Measurements from ENCODE around the gene NDUFA11.

The NDUFA11 gene

DNA sequence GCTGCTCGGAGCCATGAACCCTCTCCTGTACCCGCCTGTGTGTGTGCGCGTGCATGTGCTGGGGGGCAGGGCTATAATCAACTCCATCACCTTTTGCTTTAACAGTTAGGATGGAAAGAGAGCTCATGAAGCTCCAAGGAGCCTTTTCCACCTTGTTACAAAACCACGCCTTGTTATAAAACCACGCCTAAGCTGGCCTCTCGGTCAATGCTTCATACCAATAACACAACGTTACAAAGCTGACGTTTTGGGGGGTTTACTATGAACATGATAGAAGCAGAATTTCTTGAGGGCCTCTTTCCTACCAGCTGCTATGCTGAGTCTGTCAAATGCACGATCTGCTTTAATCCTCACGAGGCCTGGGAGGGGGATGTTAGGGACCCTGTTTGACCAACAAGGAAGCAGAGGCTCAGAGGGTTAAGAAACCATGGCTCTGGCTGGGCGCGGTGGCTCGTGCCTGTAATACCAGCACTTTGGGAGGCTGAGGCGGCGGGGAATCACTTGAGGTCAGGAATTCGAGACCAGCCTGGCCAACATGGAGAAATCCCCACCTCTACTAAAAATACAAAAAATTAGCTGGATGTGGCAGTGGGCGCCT, 22.3 kb upstream of the NDUFA11 start:
- H3K4me1 ChIP-seq (ENCODE audit: control insufficient read depth, low read depth, low read length), result no peaks in the 10 kb centered on the region

DNA sequence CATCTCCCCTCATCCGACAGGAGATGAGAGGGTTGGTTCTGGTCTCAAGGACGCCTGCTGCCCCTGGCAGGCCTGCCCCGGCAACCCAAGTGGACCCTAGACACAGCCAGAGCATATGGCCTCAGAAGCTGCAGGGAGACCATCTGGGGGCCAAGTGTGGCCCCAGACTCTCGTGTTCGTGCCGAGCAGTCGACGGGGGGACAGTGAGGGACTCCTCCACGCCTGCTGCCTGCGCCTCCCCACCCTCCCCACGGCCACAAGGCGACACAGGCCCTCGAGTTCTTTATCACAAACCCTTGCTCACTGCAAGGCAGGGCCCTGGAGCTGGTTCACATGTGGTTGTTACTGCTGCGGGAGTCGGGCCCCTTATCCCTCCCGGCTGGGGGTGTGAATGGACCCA, 19.8 kb upstream of the NDUFA11 start:
- Histone ChIP-seq H3K23ac (ENCODE audit: low read length) (no peak overlapping the region), H2BK5ac (ENCODE audit: low read length) (no peak overlapping the region), H3K27ac (ENCODE audit: low read depth, low read length) (no peak overlapping the region), H2AK5ac (ENCODE audit: low read length) (no peak overlapping the region), H3K36me3 (ENCODE audit: control insufficient read depth, insufficient read depth, low read length) (peaks cover 14% of the 10 kb centered on the region), H3K18ac (ENCODE audit: low read length) (no peak overlapping the region), H3K56ac (ENCODE audit: low read length) (no peak overlapping the region), H3K4me2 (ENCODE audit: low read length) (no peak overlapping the region), H3K4me1 (ENCODE audit: control insufficient read depth, low read depth, low read length) (no peaks in the 10 kb centered on the region), H3K27me3 (ENCODE audit: insufficient read depth, low read length, poor library complexity) (no peaks in the 10 kb centered on the region), H2BK15ac (replicated peaks; ENCODE audit: low read depth) (no peak overlapping the region), H4K8ac (ENCODE audit: low read depth, low read length) (no peak overlapping the region), H4K5ac (ENCODE audit: low read length) (no peak overlapping the region), H2BK120ac (ENCODE audit: low read depth, low read length) (no peak overlapping the region), H3K4ac (ENCODE audit: low read depth, low read length) (no peak overlapping the region), H3K79me1 (ENCODE audit: low read length) (no peaks in the 10 kb centered on the region), H3K4me3 (ENCODE audit: low read length) (no peak overlapping the region), H3K79me2 (ENCODE audit: control insufficient read depth, insufficient read depth, low read length) (no peaks in the 10 kb centered on the region), H3K9ac (ENCODE audit: low read length) (no peak overlapping the region)
- DNase-seq, result no peak
- WGBS (ENCODE audit: extremely low coverage, insufficient coverage, low lambda C conversion rate), result no CpG with 5 or more reads among the region's 16 CpGs

More for the DNA sequence above, 22.3 kb upstream of the NDUFA11 start:
- no peak overlapping the region for H3K18ac ChIP-seq (ENCODE audit: low read length)
- H2BK15ac ChIP-seq (replicated peaks; ENCODE audit: low read depth), result no peak overlapping the region
- H2BK5ac ChIP-seq (ENCODE audit: low read length), result no peak overlapping the region
- no peak overlapping the region for H2AK5ac ChIP-seq (ENCODE audit: low read length)
- H3K9ac ChIP-seq (ENCODE audit: low read length), result no peak overlapping the region
- no peaks in the 10 kb centered on the region for H3K79me1 ChIP-seq (ENCODE audit: low read length)
- no peak overlapping the region for H3K56ac ChIP-seq (ENCODE audit: low read length)
- H4K8ac ChIP-seq (ENCODE audit: low read depth, low read length), result no peak overlapping the region
- no peak overlapping the region for H3K4me3 ChIP-seq (ENCODE audit: low read length)
- H3K27me3 ChIP-seq (ENCODE audit: insufficient read depth, low read length, poor library complexity), result no peaks in the 10 kb centered on the region
- no peak overlapping the region for H3K4me2 ChIP-seq (ENCODE audit: low read length)
- H3K23ac ChIP-seq (ENCODE audit: low read length), result no peak overlapping the region
- DNase-seq, result no peak
- WGBS (ENCODE audit: extremely low coverage, insufficient coverage, low lambda C conversion rate), result no CpG with 5 or more reads among the region's 18 CpGs
- H3K79me2 ChIP-seq (ENCODE audit: control insufficient read depth, insufficient read depth, low read length), result no peaks in the 10 kb centered on the region
- H3K36me3 ChIP-seq (ENCODE audit: control insufficient read depth, insufficient read depth, low read length), result peaks cover 14% of the 10 kb centered on the region
- no peak overlapping the region for H2BK120ac ChIP-seq (ENCODE audit: low read depth, low read length)
- H3K4ac ChIP-seq (ENCODE audit: low read depth, low read length), result no peak overlapping the region
- no peak overlapping the region for H4K5ac ChIP-seq (ENCODE audit: low read length)
- no peak overlapping the region for H3K27ac ChIP-seq (ENCODE audit: low read depth, low read length)

DNA sequence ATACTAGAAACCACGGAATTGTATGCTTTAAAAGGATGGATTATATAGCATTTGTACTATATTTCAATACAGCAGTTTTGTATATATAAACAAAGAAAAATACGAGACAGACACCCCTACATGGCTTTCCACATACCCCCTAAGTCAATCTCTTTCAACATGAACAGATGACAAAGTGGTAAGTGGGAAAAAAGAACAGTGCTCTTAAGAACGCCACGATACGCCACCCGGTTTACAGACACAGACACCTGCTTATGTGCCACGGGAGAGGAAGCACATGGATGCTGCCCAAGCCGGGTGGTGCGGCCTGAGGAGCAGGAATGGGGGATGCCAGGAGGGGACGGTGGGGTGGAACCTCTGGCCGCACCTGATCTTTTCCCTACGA, 18.6 kb upstream of the NDUFA11 start:
- Histone ChIP-seq H3K4me3 (ENCODE audit: low read length) (no peak overlapping the region), H2BK120ac (ENCODE audit: low read depth, low read length) (no peak overlapping the region), H3K9ac (ENCODE audit: low read length) (no peak overlapping the region), H4K5ac (ENCODE audit: low read length) (no peak overlapping the region), H3K36me3 (ENCODE audit: control insufficient read depth, insufficient read depth, low read length) (peaks cover 9% of the 10 kb centered on the region), H3K79me1 (ENCODE audit: low read length) (no peaks in the 10 kb centered on the region), H3K27me3 (ENCODE audit: insufficient read depth, low read length, poor library complexity) (no peaks in the 10 kb centered on the region), H2BK15ac (replicated peaks; ENCODE audit: low read depth) (no peak overlapping the region), H3K23ac (ENCODE audit: low read length) (no peak overlapping the region), H4K8ac (ENCODE audit: low read depth, low read length) (no peak overlapping the region), H2BK5ac (ENCODE audit: low read length) (no peak overlapping the region), H3K56ac (ENCODE audit: low read length) (no peak overlapping the region), H2AK5ac (ENCODE audit: low read length) (no peak overlapping the region), H3K4me1 (ENCODE audit: control insufficient read depth, low read depth, low read length) (no peaks in the 10 kb centered on the region), H3K79me2 (ENCODE audit: control insufficient read depth, insufficient read depth, low read length) (no peaks in the 10 kb centered on the region), H3K4me2 (ENCODE audit: low read length) (no peak overlapping the region), H3K4ac (ENCODE audit: low read depth, low read length) (no peak overlapping the region), H3K27ac (ENCODE audit: low read depth, low read length) (no peak overlapping the region), H3K18ac (ENCODE audit: low read length) (no peak overlapping the region)
- WGBS (ENCODE audit: extremely low coverage, insufficient coverage, low lambda C conversion rate), result no CpG with 5 or more reads among the region's 12 CpGs
- DNase-seq, result no peak

DNA sequence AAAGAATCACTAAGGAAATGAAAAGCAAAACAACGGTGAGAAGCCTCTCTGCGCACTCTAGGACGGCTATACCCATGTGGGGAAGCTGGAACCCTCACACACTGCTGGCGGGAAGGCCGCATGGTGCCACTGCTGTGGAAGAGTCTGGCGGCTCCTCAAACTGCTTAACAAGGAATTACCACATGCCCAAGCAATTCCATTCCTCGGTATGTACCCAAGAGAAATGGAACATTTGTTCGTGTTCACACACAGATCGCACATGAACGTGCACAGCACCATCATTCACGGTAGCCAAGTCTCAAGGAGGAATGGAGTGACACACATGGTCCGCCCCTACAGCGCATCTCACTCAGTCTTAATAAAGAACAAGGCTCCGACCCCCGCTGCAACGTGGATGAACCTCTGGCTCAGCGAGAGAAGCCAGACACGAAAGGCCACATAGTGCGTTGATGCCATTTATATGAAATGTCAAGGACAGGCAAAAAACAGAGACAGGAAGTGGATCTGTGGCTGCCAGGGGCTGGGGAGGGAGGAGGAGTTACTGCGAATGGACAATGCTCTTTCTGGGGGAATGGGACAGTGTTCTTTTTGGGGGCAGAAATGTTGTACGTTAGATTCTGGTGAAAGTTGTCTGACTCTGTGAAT, 18.0 kb upstream of the NDUFA11 start:
- Histone ChIP-seq H3K79me1 (ENCODE audit: low read length) (no peaks in the 10 kb centered on the region), H3K27ac (ENCODE audit: low read depth, low read length) (no peak overlapping the region), H2BK5ac (ENCODE audit: low read length) (no peak overlapping the region), H3K36me3 (ENCODE audit: control insufficient read depth, insufficient read depth, low read length) (peaks cover 8% of the 10 kb centered on the region), H2BK120ac (ENCODE audit: low read depth, low read length) (no peak overlapping the region), H3K4ac (ENCODE audit: low read depth, low read length) (no peak overlapping the region), H3K4me1 (ENCODE audit: control insufficient read depth, low read depth, low read length) (no peaks in the 10 kb centered on the region), H3K56ac (ENCODE audit: low read length) (no peak overlapping the region), H3K79me2 (ENCODE audit: control insufficient read depth, insufficient read depth, low read length) (no peaks in the 10 kb centered on the region), H4K5ac (ENCODE audit: low read length) (no peak overlapping the region), H3K4me2 (ENCODE audit: low read length) (no peak overlapping the region), H3K9ac (ENCODE audit: low read length) (no peak overlapping the region), H2BK15ac (replicated peaks; ENCODE audit: low read depth) (no peak overlapping the region), H2AK5ac (ENCODE audit: low read length) (no peak overlapping the region), H4K8ac (ENCODE audit: low read depth, low read length) (no peak overlapping the region), H3K27me3 (ENCODE audit: insufficient read depth, low read length, poor library complexity) (no peaks in the 10 kb centered on the region), H3K4me3 (ENCODE audit: low read length) (no peak overlapping the region), H3K18ac (ENCODE audit: low read length) (no peak overlapping the region), H3K23ac (ENCODE audit: low read length) (no peak overlapping the region)
- DNase-seq, result no peak
- WGBS (ENCODE audit: extremely low coverage, insufficient coverage, low lambda C conversion rate), result no CpG with 5 or more reads among the region's 21 CpGs

DNA sequence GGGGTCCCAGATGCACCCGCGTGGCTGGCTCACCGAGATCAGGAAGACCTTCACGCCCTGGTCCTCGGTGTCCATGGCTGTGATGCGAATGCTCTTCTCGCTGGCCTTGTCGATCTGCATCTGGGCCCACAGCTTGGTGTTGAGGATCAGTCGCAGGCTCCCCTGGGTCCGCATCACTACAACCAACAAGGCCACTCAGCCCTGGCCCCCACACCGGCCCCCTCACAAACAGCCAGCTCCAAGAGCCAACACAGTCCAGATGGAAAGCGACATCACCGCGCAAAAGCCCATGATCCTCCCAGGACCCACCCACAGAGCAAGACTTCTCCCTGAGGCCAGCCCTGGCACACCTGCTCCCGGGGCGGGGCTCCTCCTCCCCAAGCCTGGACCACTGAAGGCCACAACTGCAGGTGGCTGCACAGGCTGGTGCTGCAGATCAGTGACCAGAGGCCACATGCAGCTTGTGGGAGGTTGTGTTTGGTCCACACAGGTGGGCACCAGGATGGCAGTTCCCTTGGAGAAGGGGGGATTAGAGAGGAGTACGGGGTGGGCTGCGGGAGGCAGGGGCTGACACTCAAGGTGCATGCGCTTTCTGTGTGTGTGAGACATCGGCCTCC, 15.0 kb upstream of the NDUFA11 start:
- Histone ChIP-seq H3K9ac (ENCODE audit: low read length) (no peak overlapping the region), H3K23ac (ENCODE audit: low read length) (no peak overlapping the region), H2BK5ac (ENCODE audit: low read length) (no peak overlapping the region), H3K27ac (ENCODE audit: low read depth, low read length) (no peak overlapping the region), H3K18ac (ENCODE audit: low read length) (no peak overlapping the region), H3K79me1 (ENCODE audit: low read length) (no peaks in the 10 kb centered on the region), H3K36me3 (ENCODE audit: control insufficient read depth, insufficient read depth, low read length) (peaks cover 2% of the 10 kb centered on the region), H2BK15ac (replicated peaks; ENCODE audit: low read depth) (no peak overlapping the region), H3K4me3 (ENCODE audit: low read length) (no peak overlapping the region), H3K27me3 (ENCODE audit: insufficient read depth, low read length, poor library complexity) (no peaks in the 10 kb centered on the region), H2AK5ac (ENCODE audit: low read length) (no peak overlapping the region), H3K79me2 (ENCODE audit: control insufficient read depth, insufficient read depth, low read length) (no peaks in the 10 kb centered on the region), H3K4me2 (ENCODE audit: low read length) (no peak overlapping the region), H3K56ac (ENCODE audit: low read length) (no peak overlapping the region), H2BK120ac (ENCODE audit: low read depth, low read length) (no peak overlapping the region), H3K4me1 (ENCODE audit: control insufficient read depth, low read depth, low read length) (no peaks in the 10 kb centered on the region), H4K5ac (ENCODE audit: low read length) (no peak overlapping the region), H4K8ac (ENCODE audit: low read depth, low read length) (no peak overlapping the region), H3K4ac (ENCODE audit: low read depth, low read length) (no peak overlapping the region)
- no peak for DNase-seq
- no CpG with 5 or more reads among the region's 20 CpGs for whole genome bisulfite sequencing (ENCODE audit: extremely low coverage, insufficient coverage, low lambda C conversion rate)
